GM21723 (cell line): ENCODE measurements around the gene TBX1.

Source experiments
- ATAC-seq: cut with Tn5 transposase; IDR thresholded peaks from one replicate; pipeline ENCODE4 v1.9.1; 2021; ENCODE audit warnings: mild to moderate bottlenecking, moderate library complexity; ENCODE audit not compliant: unreplicated experiment

Gene TBX1

DNA sequence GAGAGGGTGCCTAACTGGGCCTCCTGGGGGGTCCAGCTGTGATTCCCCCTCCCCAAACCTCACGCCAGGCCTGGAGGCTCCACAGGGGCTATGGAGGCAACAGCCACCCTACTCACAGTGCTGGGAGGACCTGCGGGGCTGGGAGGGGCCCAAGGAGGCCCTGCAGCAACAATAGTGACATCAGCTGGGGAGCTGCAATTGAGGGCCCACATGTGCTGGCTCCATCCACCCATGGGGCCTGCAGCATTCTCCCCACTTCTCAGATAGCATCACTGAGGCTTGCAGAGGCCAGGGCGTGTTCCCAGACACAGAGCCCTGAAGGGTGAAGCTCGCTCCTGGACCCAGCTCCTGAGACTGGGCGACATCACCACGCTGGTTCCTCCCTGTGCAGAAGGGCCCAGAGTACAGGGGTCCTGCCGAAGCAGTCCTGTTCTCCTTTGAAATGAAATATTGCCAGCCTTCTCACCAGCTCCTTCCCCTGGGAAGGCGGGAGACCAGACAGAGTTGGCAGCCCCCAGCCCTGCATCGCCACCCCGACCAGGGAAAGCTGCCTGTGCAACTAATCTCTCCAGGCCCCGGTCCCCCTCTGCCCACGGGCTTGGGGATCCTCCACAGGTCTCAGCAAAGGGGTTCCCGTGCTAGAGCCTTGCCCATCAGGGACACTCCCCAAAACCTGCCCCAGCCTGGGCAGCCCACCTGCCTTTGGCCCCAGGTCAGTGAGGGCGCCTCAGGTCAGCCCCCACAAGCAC is 8.9 kb upstream of the TBX1 start:
- ATAC-seq = no peak

DNA sequence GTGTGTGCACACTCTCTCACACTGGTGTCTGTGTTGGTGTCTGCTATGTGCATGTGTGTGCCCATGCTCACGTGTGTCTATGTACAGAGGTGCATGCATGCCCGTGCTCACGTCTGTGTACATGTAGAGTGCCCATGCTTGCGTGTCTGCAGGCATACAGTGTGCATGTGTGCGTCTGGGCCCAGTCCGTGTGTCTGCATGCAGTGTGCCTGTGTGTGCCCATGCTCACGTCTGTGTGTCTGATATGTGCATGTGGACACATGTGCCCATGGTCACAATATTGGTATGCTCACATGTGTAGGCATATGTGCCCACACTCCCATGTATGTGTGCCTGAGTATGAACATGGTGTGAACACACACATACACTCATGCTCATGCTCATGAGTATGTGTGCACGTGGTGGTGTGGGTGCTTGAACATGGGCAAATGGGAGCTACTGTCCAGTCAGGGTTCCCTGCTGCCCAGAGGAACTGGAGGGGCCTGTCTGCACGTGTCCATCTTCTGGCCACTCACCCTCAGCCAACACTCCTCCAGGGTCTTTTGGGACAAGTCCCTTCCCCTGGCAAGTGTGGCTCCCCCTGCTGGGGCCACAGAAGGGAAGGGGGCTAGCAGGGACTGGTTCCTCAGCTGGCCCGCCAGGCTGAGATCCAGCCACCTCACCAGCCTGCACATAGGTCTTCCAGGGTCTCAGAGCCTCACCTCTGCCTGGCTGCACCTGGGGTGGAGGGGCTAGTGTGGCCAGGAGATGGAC is 7.3 kb upstream of the TBX1 start:
- no peak for ATAC-seq

DNA sequence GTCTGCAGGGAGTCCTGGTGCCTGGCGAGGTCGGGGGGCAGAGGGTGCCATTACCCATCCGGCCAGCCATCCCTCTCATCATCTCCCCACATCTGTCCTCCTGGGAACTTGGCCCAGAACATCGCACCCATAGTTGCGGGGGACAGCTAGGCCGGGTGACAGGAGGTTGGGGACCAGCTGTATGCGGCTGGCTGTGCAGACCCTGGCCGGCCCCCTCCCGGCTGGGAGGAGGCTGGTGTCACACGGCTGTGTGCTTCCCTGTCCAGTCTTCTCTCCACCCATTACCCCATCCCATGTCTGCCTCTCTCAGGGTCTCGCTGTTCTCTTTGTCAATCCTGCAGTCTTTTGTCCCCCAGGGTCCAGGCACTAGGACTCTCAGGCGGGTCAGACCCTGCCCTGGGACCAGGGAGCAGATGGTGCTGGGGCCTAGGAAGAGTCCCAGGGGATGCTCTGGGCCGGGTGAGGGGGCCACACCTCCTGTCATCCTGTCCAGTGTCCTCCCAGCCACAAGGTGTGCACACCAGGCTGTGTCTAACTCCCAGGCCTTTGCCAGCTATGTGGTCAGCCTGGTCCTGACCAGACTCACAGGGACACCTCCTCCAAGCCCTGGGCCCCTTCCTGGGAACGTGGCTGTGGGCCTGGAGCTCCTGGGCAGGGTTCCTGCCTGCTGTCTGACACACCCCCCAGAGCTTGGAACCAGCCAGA is 6.4 kb upstream of the TBX1 start:
- ATAC-seq = no peak

DNA sequence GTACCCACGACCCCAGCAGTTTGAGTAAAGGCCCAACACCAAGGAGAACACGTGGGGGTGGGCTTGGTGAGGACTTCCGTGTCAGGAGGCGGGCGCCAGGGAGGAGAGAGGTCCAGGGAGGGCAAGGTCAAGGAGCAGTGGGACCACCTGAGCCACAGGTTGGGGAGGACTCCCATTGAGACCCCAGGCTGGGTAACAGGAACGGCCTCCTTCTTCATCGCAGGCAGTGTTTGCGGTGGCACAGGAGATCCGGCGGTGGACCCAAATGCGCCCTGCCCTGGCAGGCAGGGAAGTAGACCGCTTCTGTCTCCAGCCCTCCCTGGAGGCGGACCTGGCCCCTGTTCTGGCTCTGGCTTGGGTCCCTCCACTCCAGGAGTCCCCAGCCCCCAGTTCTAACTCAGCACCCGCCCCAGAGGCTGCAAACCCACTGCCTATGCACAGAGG is 5.9 kb upstream of the TBX1 start:
- ATAC-seq = no peak

DNA sequence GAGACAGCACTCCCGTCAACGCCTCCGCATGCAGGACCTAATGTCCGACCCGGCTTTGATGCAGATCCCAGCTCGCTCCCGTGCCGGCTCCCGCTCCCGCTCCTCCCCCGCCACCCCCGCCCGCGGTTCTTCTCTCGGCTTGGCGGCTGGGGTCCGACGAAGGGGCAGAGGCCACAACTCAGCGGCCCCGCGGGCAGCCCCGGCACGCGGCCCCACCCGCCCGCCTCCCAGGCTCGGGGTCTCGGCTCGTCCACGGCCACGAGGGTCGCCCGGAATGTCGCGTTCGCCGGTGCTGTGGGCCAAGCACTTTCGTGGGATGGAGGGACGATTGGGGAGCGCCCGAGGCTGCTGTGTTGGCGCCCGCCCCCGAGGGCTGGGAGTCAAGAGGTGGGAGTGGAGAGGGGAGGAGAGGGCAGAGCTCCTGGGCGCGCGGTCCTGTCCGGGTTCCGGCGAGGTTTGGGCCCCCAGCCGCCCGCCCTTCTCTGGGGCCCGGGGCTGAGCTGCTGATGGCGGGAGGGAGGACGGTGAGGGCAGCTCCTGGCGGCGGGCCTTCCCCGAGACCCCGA is 5.3 kb upstream of the TBX1 start:
- no peak for ATAC-seq

DNA sequence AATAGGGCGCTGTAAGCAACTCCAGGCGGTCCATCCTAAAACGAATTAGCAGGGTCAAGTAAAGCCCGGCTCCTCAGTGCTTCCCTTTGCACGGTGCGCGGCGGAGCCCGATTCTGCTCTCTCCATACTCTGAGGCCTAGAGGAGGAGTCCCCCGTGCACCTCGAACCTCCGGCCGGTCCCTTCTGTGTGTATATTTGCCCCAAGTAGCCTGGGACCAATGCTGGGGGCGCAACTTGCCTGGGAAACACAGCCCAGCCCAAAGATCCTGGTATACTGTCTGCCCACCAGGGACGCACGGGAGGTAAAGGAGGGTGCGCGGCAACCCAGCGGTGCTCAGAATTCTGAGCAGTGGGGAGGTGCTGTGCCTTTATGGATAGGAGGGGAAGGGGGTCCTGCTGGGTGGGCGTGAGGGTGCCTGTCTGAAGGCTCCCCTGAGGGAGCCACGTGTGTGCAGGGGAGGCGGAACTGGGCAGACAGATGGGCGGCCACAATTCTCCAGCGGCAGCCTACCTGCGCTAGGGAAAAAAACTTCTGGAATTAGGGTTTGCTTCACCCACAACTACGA is 4.8 kb upstream of the TBX1 start:
- ATAC-seq = no peak

DNA sequence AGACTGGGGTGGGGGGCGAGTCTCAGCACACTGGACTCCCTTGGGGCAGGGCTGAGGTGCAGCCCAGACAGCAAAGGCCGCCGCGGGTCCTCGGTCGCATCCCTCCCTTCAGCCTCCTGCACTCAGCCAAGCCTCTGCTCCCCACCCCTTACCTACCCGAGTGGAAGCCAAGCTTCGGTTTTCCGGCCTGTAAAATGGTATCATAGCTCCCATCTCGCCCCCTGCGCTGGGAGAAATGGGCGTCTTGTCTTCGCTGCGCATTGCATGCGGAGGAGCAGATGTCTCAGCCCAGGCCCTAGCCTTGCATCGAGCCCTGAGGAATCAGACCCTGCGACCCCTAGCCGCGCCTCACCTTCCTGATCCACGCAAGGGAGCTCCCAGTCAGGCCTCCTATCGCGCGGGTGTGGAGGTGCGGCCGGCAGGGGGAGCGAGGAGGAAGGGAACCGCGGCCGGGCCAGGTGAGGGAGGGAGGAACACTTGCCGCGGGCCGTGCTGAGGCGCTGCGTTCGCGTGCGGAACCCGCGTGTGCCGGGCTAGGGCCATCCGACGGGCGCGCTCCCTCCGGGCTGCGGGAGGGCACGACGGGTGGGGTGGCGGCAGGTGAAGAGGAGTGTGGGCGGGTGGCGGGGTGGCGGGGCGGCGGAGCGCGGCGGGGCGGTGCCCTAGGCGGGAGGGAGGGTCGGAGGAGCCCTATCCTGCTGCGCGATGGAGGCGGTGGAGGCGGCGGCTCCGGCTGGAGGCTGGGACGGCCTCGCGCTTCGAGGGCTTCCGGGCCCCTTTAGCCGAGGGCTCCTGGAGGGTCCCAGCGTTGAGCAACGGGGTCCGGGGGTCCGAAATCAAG is 4.1 kb upstream of the TBX1 start:
- no peak for ATAC-seq

DNA sequence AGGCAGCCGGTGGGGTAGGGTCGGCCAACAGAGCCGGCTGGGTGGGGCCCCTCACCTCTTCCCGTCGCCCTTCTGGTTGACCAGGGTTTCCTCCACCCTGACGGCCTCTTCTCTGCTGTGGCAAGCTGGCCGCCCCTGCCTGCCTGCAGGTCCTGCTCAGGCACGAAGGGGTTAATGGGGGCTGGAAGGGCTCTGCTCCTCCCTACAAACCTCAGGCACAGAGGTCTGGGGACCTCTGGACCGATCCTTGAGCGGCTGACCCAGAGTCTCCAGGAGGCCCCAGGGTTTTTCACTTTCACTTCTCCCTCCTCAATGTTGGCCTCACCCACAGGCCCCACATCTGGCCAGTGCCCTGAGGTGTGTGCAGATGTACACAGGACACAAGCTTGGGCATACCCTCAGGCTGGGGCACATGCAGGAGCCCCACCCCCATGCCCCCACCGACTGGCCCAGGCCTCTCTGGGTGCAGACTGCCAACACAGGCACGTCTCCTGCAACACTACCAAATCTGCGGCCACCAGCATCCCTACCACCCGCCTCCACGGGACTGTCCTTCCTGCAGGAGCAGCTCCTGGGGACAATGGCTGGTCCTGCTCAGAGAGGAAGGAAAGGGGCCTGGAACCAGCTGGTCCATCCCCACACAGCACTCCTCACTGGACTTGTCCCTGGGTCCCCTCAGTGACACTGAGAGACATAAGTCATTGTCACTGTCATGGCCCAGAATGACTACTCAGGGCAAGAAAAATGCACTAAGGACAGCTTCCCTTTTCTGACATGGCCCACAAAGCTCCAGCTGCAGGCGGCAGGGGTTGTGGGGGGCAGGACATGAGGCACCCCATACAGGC is 3.2 kb upstream of the TBX1 start:
- no peak for ATAC-seq

DNA sequence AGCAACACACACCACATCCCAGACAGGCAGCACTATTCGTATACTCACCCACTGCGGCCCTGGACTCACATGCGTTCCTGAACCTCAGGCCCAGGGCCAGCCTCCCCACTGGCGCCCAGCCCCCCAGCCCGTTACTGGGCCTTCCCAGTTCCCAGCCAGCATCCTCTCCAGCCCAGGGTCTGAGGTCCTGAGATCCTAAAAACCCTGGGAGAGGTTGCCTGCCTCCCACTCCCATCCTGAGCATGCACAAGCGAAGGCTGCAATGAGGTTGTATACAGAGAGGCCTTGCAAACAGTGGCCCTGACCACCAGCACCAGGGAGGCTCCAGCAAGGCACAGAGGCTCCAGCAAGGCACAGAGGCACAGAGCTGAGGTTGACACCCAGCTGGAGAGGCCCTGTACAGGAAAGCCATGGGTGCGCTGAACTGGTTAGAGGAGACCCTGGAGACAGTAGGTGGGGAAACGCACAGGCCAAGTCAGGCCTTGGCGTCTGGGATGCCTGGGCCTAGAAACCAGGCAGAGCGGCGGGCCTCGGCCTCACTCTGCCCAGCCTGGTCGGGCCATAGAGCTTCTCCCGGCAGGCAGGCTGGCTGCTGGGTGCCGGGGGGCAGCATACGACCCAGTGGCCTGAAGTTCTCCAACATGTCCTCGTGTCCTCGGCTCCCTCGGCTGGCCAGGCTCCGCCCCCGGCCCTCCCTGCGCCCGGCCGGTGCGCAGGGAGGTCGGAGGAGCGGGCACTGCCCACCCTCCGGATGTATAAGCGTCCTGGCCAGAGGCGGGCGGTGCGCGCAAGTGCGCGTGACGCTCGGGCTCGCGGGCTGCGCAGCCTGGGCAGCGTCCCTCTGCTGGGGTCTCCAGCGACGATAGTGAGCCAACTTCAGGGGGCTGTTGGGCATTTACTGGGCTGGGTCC is 2.3 kb upstream of the TBX1 start:
- ATAC-seq = no peak

DNA sequence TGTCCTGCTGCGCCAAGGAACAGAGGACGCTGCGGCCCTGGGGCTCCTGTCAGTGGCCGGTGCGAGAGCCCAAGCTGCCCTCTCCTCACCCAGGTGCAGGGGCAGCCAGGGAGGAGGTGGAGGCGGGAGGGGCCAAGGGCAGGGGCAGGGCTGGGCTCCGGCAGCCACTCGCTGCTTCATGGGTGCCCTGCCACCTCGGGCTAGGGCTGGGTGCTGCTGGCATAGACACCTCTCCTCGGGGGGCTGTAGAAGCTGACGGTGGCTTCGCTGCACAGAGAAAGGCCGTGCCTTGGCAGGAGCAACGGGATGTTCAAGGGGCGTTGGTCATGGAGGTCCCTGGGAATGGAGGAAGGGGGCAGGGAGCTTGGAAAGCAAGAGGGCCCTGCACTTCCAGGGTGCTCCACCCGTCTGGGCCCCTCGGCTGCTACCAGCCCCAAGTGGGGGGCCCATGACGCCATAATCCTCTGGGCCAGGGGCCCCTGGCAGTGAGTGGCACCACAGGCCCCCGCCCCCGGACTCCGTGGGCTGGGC is 1.6 kb upstream of the TBX1 start:
- no peak for ATAC-seq

DNA sequence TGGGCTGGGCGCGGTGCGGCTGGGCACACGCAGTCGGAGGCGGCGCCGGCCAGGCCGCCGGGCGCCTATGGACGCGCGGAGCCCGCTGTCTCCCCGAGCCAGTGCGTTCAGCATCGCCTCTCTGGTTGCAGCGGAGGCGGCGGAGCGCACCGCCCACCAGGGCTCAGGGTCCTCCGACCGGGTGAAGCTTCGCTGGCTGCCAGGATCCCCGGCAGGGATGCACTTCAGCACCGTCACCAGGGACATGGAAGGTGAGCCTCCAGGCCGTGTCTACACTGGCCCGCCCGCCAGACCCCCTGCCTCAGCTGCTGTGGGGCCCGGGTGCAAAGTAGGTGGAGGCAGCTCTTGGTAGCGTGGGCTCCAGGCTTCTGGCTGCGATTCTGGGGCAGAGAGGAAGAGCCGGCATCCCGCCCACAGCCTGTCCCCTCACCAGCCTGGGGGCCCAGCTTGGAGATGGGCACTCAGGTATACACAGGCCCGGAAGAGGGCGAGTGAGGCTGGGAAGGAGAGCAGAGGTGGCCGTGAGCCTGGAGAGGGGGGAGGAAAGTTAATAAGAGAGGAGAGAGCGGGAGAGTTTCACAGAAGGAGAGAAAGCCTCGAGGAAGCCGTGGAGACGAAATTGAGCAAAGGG is 1.0 kb upstream of the TBX1 start:
- ATAC-seq = no peak

DNA sequence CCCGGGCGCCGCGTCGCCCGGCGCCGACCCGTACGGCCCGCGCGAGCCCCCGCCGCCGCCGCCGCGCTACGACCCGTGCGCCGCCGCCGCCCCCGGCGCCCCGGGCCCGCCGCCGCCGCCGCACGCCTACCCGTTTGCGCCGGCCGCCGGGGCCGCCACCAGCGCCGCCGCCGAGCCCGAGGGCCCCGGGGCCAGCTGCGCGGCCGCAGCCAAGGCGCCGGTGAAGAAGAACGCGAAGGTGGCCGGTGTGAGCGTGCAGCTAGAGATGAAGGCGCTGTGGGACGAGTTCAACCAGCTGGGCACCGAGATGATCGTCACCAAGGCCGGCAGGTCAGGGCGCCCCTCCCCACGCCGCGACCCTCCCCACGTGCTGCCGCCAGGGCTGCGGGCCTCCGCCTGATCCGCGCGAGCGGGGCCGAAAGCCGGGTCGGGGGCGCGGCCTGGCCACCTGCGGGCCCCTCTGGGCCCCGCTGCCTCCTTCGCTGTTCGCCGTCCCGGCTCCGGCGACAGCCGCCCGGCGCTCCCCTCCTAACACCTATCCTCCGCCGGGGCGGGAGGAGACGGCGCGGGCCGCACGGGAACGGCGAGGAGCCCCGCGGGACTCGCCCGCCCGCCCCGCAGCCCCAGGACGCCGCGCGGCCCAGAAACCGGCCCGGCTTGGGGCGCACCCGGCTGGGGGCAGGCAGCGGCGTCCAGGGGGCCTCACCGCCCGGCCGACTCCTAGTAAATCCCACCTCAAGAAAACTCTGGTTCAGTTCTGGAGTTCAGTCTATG is 560 bp downstream of the TBX1 start:
- no peak for ATAC-seq

DNA sequence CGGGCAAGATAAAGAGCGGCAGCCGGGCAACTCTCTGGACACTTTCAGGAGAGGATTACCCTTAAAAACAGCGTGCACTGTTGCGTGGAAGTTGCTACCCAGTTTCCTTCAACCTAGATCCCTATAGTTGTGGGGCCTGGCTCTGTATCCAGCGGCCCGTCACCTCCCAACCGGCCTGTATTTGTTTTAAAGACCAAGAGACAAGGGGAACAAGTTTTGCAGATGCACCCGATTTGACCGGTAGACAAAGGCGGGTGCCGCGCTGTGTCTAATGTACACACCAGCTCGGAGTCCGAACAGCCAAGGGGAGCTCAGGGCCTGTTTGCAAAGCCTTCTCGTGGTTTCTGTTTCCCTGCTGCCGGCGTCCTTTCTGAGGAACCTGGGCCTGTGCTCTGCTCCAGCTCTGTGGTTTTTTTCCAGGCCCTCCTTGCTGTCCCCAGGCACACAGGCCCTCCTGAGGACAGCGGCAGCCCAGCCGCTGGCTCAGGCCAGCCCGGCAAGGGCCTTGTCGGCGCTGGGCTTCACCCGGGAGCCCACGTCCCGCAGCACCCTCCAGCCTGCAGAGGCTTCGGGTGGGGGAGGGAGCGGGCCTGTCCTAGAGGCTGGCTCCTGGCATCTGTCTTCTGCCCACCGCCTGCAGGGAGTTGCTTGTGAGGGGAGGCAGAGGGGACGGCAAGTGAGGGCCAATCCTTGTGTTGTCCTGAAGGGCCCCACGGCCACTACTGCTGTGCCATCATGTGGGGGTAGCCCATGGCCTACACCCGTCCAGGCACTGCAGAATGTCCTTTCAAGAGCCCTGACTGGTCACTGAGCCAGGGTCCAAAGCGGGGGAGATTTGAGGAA is 1.4 kb downstream of the TBX1 start:
- no peak for ATAC-seq

DNA sequence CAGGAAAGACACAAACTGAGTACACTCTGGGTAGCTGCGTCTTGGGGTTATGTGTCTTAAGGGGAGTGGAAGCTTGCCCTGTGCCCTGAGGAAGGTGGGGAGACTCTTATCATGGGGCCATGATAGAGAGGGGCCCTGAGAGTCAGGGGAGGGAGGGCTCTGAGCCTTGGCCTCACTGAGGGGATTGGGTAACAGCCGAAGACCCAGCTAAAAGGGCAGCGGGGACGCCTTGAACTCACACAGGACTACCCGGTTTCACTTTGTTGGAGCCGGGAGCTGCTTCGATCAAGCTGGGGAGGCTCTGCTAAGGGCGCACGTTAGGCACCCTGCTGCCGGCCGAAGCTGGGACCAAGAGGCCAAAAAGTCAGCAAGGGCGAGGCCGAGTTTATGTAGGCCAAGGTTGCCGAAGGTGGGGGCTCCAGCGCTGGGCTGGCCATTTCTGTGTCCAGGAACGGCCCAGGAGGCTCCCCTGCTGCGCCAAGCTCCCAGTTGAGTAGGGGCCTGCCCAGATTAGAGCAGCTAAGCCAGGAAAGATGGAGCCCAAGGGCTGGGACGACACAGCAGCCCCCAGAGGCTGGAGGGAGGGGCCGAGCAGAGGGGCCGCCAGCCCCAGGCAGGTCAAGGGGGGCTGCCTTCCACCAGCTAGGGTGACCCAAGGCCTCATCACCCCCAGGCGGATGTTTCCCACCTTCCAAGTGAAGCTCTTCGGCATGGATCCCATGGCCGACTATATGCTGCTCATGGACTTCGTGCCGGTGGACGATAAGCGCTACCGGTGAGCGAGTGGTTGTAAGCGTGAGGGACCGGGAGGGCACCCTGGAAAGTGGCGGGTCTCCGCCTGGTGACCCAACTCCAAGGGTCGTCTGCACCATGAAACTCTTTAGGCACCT is 2.2 kb downstream of the TBX1 start:
- no peak for ATAC-seq
